Fibroblast of lung (primary cell): Measurements from ENCODE around the gene NRARP. TPM values are rescaled to one million over a fixed set of nuclear protein-coding genes. Genes with fewer than 3 reads are reported as not detected.

Experiments
- DNase-seq, 2 donors: peaks; one replicate each; pipeline versions ENCODE4 v3.0.0 to v3.0.0-alpha.2; 2010; ENCODE audit warnings: low read depth in 2 of 2
- H2AFZ ChIP-seq: 2 replicates; pipeline ENCODE4 v1.5.1; 2012; ENCODE audit warnings: low read length, control low read depth, inconsistent platforms
- H3K27ac ChIP-seq: 2 replicates; pipeline ENCODE4 v1.5.1; 2011; ENCODE audit warnings: low read length, control low read depth; ENCODE audit not compliant: insufficient read depth
- H3K27me3 ChIP-seq: 2 replicates; pipeline ENCODE4 v1.5.1; 2011; ENCODE audit warnings: mild to moderate bottlenecking, low read length; ENCODE audit not compliant: control insufficient read depth, insufficient read depth
- H3K36me3 ChIP-seq: 2 replicates; pipeline ENCODE4 v1.5.1; 2011; ENCODE audit warnings: low read length; ENCODE audit not compliant: control insufficient read depth, insufficient read depth
- H3K4me1 ChIP-seq: 2 replicates; pipeline ENCODE4 v1.5.1; 2011; ENCODE audit warnings: low read length; ENCODE audit not compliant: control insufficient read depth, insufficient read depth; ENCODE audit errors: extremely low read depth
- H3K4me2 ChIP-seq: 2 replicates; pipeline ENCODE4 v1.5.1; 2011; ENCODE audit warnings: low read length, control low read depth; ENCODE audit not compliant: insufficient read depth; ENCODE audit errors: extremely low read depth
- H3K4me3 ChIP-seq, 4 experiments: fragments of 200-600 bp in 1 of 4; sonication (generic) in 1 of 4; replicated peaks in 1 of 4; 2 replicates each; pipeline ENCODE4 v1.5.1; 2011 to 2016; ENCODE audit warnings: low read length in 4 of 4, low read depth in 3 of 4, mild to moderate bottlenecking in 3 of 4, control low read depth in 2 of 4, inconsistent platforms in 1 of 4, mixed read lengths in 1 of 4; ENCODE audit not compliant: insufficient read depth in 1 of 4; ENCODE audit errors: control extremely low read depth in 1 of 4
- H3K79me2 ChIP-seq: 2 replicates; pipeline ENCODE4 v1.5.1; 2012; ENCODE audit warnings: mild to moderate bottlenecking, low read length, inconsistent platforms; ENCODE audit not compliant: control insufficient read depth, insufficient read depth
- H3K9ac ChIP-seq: 2 replicates; pipeline ENCODE4 v1.5.1; 2011; ENCODE audit warnings: mild to moderate bottlenecking, low read length, control low read depth; ENCODE audit not compliant: insufficient read depth
- H3K9me3 ChIP-seq: 2 replicates; pipeline ENCODE4 v1.5.1; 2012; ENCODE audit warnings: low read depth, low read length; ENCODE audit not compliant: control insufficient read depth, insufficient read depth
- H4K20me1 ChIP-seq: 2 replicates; pipeline ENCODE4 v1.5.1; 2011; ENCODE audit warnings: low read length; ENCODE audit not compliant: control insufficient read depth, insufficient read depth; ENCODE audit errors: extremely low read depth
- EZH2 ChIP-seq: IDR thresholded peaks from 2 replicates; pipeline ENCODE4 v1.5.1; 2012; ENCODE audit warnings: low read length, control low read depth, mild to moderate bottlenecking; ENCODE audit errors: missing control alignments
- polyA plus RNA-seq, 2 donors: library from polyadenylated mRNA; depleted of rRNA in 1 of 2; stranded (reverse) in 1 of 2; unstranded in 1 of 2; fragments of >200 nt; gene quantifications; 2 replicates each; pipeline ENCODE4 v1.2.1, GENCODE V29; 2011 to 2012; ENCODE audit warnings: missing spikeins in 1 of 2
- total RNA-seq: library from RNA; depleted of rRNA; stranded (reverse); fragments of >200 nt; gene quantifications from 2 replicates; pipeline ENCODE4 v1.2.1, GENCODE V29; 2014
- TF ChIP-seq, protein P1 (sequence below), 2 donors: IDR thresholded peaks in 1 of 2; conservative IDR thresholded peaks in 1 of 2; 1 replicate in 1 of 2; 2 replicates in 1 of 2; pipeline ENCODE4 v1.5.1; 2011 to 2012; ENCODE audit warnings: low read length in 2 of 2, control low read depth in 1 of 2, inconsistent platforms in 1 of 2, low read depth in 1 of 2, mild to moderate bottlenecking in 1 of 2

Gene NRARP
- total and polyA plus RNA-seq, 2 donors (not counting 1 experiment from before 2014, with no cell fraction given) = 0.07 TPM; not detected in 1

DNA sequence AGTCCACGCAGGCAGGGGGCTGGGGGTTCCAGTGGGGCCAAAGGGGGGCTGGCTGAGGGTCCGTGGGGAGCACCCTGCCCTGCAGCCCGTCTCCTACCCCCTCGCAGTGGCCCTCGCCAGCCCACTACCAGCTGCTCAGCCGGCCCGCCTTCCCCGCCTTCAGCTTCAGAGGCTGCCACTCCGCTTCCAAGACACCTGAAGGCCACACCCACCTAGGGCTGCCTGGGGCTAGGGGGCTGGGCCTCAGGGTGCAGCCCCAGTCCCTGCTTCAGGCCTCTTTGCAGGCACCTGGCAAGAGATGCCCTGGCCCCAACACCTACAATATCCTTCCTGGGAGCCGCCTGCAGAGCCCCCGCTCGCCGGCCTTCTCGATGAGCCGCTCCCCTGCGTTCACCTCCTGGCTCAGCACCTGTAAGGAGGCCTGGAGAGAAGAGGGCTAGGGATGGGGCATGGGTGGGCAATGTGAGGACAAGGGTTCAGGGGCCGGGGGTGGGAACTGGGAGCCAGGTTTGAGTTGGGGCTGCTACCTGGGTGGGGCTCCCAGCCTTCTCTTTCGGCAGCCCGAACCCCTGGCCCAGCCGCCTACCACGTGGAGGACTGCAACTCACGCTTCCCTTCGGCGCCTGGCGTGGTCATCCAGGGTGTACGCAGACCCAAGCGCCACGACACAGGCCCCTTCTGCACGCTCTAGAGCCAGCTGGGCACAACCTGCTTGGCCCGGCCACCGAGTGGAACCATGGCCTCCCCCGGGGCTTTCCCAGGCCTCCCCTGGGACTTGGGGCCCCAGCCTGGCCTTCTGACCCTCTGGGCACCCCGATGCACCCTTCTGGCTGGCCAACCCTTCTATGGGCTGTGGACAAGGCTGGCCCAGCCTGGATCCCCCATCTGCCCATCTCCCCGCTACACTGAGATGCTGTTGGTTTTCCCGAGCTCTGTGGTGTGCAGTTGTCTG, 49.2 kb downstream of the NRARP start:
- Histone ChIP-seq H3K9ac (no peak overlapping the region), H3K27me3 (no peaks in the 10 kb centered on the region), H3K79me2 (peaks cover 17% of the 10 kb centered on the region), H3K9me3 (no peaks in the 10 kb centered on the region), H3K27ac (no peak overlapping the region), H3K4me1 (peaks cover 10% of the 10 kb centered on the region), H3K4me2 (no peak overlapping the region), H4K20me1 (no peaks in the 10 kb centered on the region), H3K36me3 (peaks cover 7% of the 10 kb centered on the region), H3K4me3 (no peak overlapping the region), H2AFZ (no peak overlapping the region)
- no peak for DNase-seq
- no peak for TF ChIP-seq EZH2
- TF ChIP-seq, protein P1, sequence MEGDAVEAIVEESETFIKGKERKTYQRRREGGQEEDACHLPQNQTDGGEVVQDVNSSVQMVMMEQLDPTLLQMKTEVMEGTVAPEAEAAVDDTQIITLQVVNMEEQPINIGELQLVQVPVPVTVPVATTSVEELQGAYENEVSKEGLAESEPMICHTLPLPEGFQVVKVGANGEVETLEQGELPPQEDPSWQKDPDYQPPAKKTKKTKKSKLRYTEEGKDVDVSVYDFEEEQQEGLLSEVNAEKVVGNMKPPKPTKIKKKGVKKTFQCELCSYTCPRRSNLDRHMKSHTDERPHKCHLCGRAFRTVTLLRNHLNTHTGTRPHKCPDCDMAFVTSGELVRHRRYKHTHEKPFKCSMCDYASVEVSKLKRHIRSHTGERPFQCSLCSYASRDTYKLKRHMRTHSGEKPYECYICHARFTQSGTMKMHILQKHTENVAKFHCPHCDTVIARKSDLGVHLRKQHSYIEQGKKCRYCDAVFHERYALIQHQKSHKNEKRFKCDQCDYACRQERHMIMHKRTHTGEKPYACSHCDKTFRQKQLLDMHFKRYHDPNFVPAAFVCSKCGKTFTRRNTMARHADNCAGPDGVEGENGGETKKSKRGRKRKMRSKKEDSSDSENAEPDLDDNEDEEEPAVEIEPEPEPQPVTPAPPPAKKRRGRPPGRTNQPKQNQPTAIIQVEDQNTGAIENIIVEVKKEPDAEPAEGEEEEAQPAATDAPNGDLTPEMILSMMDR (conservative IDR thresholded peaks at IDR 0.05 in 1 of 2, IDR thresholded peaks at IDR 0.05 in 1 of 2; ENCODE audit: low read depth in 1 of 2, low read length in 2 of 2) = no peak

DNA sequence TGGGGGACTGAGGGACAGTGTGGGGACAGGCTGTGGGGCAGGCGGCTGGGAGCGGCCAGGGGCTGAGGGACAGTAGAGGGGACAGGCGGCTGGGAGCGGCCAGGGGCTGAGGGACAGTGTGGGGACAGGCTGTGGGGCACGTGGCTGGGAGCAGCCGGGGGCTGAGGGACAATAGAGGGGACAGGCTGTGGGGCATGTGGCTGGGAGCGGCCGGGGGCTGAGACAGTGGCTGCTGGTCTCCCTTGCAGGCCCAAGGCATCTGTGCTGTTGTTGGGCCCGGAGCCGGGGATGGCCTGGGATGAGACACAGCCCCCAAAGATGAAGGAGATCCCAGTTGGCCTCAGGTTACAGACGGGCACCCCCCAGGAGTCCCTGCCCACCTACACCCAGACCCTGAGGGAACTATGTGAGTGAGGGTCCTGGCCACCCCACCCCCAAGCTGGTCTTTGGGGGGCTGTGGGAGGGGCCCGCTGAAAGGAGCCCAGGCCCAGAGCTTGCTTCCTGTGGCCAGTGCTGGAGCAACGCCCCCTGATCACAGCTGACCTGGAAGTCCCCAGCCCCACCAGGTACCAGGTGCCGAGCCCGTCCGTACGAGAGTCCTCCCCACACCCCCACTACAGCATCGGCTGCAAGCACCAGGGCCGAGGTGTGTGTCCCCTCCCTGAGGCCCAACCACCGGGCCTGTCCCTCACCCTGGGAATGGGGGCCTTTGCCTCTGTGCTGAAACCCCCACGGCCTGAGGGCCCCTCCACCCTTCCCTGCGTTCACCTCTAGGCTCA, 50.4 kb downstream of the NRARP start:
- Histone ChIP-seq H3K79me2 (peaks cover 14% of the 10 kb centered on the region), H3K27ac (no peak overlapping the region), H3K9ac (no peak overlapping the region), H3K9me3 (no peaks in the 10 kb centered on the region), H4K20me1 (no peaks in the 10 kb centered on the region), H3K4me1 (peaks cover 7% of the 10 kb centered on the region), H2AFZ (no peak overlapping the region), H3K4me3 (no peak overlapping the region), H3K27me3 (no peaks in the 10 kb centered on the region), H3K4me2 (no peak overlapping the region), H3K36me3 (peaks cover 4% of the 10 kb centered on the region)
- DNase-seq = no peak
- TF ChIP-seq, protein P1 (conservative IDR thresholded peaks at IDR 0.05 in 1 of 2, IDR thresholded peaks at IDR 0.05 in 1 of 2; ENCODE audit: low read depth in 1 of 2, low read length in 2 of 2) = no peak
- TF ChIP-seq EZH2 = no peak

DNA sequence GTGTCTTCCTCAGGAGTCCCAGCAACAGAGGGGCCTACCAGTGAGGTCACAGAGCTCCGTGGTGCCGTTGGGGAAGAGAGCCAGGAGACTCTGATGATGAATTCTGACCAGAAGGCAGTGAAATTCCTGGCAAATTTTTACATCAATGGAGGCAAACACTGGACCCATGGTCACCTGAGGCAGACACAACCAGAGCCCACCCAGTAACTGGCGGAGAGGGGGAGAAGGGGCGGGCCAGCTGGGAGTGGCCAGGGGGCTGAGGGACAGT, 50.9 kb downstream of the NRARP start, which contains the start of gene STPG3:
Gene STPG3, plus strand, starts transcription at position 93 of the 268 bp plus-strand sequence. Its CDS starts 1 bp downstream, at position 94.
- Histone ChIP-seq H3K79me2 (peaks cover 8% of the 10 kb centered on the region), H3K36me3 (no peaks in the 10 kb centered on the region), H3K4me2 (no peak within 1 kb of the TSS), H3K4me1 (peaks cover 2% of the 10 kb centered on the region), H3K9me3 (no peaks in the 10 kb centered on the region), H2AFZ (no peak within 1 kb of the TSS), H3K9ac (no peak within 1 kb of the TSS), H4K20me1 (no peaks in the 10 kb centered on the region), H3K27me3 (no peaks in the 10 kb centered on the region), H3K4me3 (no peak within 1 kb of the TSS), H3K27ac (no peak within 1 kb of the TSS)
- no peak for TF ChIP-seq EZH2
- TF ChIP-seq, protein P1 (conservative IDR thresholded peaks at IDR 0.05 in 1 of 2, IDR thresholded peaks at IDR 0.05 in 1 of 2; ENCODE audit: low read depth in 1 of 2, low read length in 2 of 2) = no peak
- no peak for DNase-seq
